ENCODE results near the gene LOXL4. TPM values are rescaled to one million over a fixed set of nuclear protein-coding genes. Genes with fewer than 3 reads are reported as not detected.

The LOXL4 gene
- total RNA-seq, 3 donors from 2014 or later (not counting 1 experiment from before 2014, with no cell fraction given) = 0.23 TPM; not detected in 2

- H3K9me3 ChIP-seq (ENCODE audit: control insufficient read depth, insufficient read depth, low read length) = no peaks in the 10 kb centered on the region
- intact Hi-C loops (cut with micrococcal nuclease) = no loop called here
- DNase-seq (no peak), ATAC-seq (no peak)
- Mint-ChIP-seq H3K36me3 (no peaks in the 10 kb centered on the region), H3K27me3 (ENCODE audit: low read depth in 2 of 2) (no peaks in the 10 kb centered on the region), H3K4me3 (no peak overlapping the region), H3K27ac (no peak overlapping the region), H3K4me1 (peaks cover 0 to 15% of the 10 kb centered on the region in 2 donors), H3K9me3 (no peaks in the 10 kb centered on the region)
- no peak overlapping the region for H3K27ac ChIP-seq (ENCODE audit: low read length)
- 85% methylated on average over 9 of the region's 9 CpGs for WGBS (ENCODE audit: insufficient coverage)
- peaks cover 11% of the 10 kb centered on the region for H3K4me1 ChIP-seq (ENCODE audit: control insufficient read depth, insufficient read depth, low read length)
- no peaks in the 10 kb centered on the region for H3K27me3 ChIP-seq (ENCODE audit: control insufficient read depth, insufficient read depth, low read length)
- no peak for TF ChIP-seq CTCF (IDR thresholded peaks at IDR 0.05)
- no peak overlapping the region for H3K4me3 ChIP-seq (ENCODE audit: low read length)
- no peaks in the 10 kb centered on the region for H3K36me3 ChIP-seq (ENCODE audit: control insufficient read depth, insufficient read depth, low read length)
Measured at GRCh38 chr10:98260350-98260749, 7.6 kb downstream of the LOXL4 start.

GRCh38 chr10:98259606-98260315 lies 8.2 kb downstream of the LOXL4 start:
- Mint-ChIP-seq H3K36me3 (no peaks in the 10 kb centered on the region), H3K9me3 (no peaks in the 10 kb centered on the region), H3K4me1 (peaks cover 0 to 15% of the 10 kb centered on the region in 2 donors), H3K4me3 (no peak overlapping the region), H3K27ac (no peak overlapping the region), H3K27me3 (ENCODE audit: low read depth in 2 of 2) (no peaks in the 10 kb centered on the region)
- H3K9me3 ChIP-seq (ENCODE audit: control insufficient read depth, insufficient read depth, low read length) = no peaks in the 10 kb centered on the region
- DNase-seq = no peak
- no peaks in the 10 kb centered on the region for H3K27me3 ChIP-seq (ENCODE audit: control insufficient read depth, insufficient read depth, low read length)
- no peak overlapping the region for H3K4me3 ChIP-seq (ENCODE audit: low read length)
- H3K4me1 ChIP-seq (ENCODE audit: control insufficient read depth, insufficient read depth, low read length) = peaks cover 17% of the 10 kb centered on the region
- ATAC-seq = no peak
- no peak overlapping the region for H3K27ac ChIP-seq (ENCODE audit: low read length)
- 93% methylated on average over 13 of the region's 14 CpGs for WGBS (ENCODE audit: insufficient coverage)
- no peak for TF ChIP-seq CTCF (IDR thresholded peaks at IDR 0.05)
- H3K36me3 ChIP-seq (ENCODE audit: control insufficient read depth, insufficient read depth, low read length) = no peaks in the 10 kb centered on the region
- intact Hi-C loops (cut with micrococcal nuclease) = no loop called here

GRCh38 chr10:98258683-98259454 lies 9.1 kb downstream of the LOXL4 start:
- Mint-ChIP-seq H3K4me1 (peaks cover 7 to 23% of the 10 kb centered on the region in 2 donors), H3K36me3 (no peaks in the 10 kb centered on the region), H3K4me3 (no peak overlapping the region), H3K27me3 (ENCODE audit: low read depth in 2 of 2) (no peaks in the 10 kb centered on the region), H3K9me3 (no peaks in the 10 kb centered on the region), H3K27ac (peak overlapping the region in 1 of 2 donors; percentile 16)
- WGBS (ENCODE audit: insufficient coverage) = 58% methylated on average over 11 of the region's 13 CpGs
- H3K36me3 ChIP-seq (ENCODE audit: control insufficient read depth, insufficient read depth, low read length) = no peaks in the 10 kb centered on the region
- H3K27ac ChIP-seq (ENCODE audit: low read length) = no peak overlapping the region
- no peak for DNase-seq
- H3K4me3 ChIP-seq (ENCODE audit: low read length) = no peak overlapping the region
- TF ChIP-seq CTCF (IDR thresholded peaks at IDR 0.05) = no peak
- H3K27me3 ChIP-seq (ENCODE audit: control insufficient read depth, insufficient read depth, low read length) = no peaks in the 10 kb centered on the region
- H3K4me1 ChIP-seq (ENCODE audit: control insufficient read depth, insufficient read depth, low read length) = peaks cover 24% of the 10 kb centered on the region
- no peak for ATAC-seq
- intact Hi-C loops (cut with micrococcal nuclease) = no loop called here
- no peaks in the 10 kb centered on the region for H3K9me3 ChIP-seq (ENCODE audit: control insufficient read depth, insufficient read depth, low read length)
